ENCODE measurements around the gene TADA2B. TPM values are rescaled to one million over a fixed set of nuclear protein-coding genes. Genes with fewer than 3 reads are reported as not detected.

Gene TADA2B
- total and polyA plus RNA-seq, 10 of the 15 experiments (the other 5 are each of a cell fraction or from before 2014, with no cell fraction given) = 0.66 to 12.0 (median 5.6) TPM

GRCh38 chr4:7067126-7067451 is 23.9 kb downstream of the TADA2B start:
- intact Hi-C loops (cut with micrococcal nuclease; ENCODE audit: unreplicated experiment) (loop anchor here (5.0 kb wide), 1 partner anchor 285 kb away; the partner anchor contains the start of gene KIAA0232), in situ Hi-C loops (cut with MboI) (no loop called here)
- DNase-seq (ENCODE audit: low read depth, low spot score) = no peak
- ChIA-PET CTCF (interaction anchor here (1.1 to 11.2 kb wide), 9 partner anchors 10 to 348 kb away, joined by 3 to 210 read pairs (median 41); partner anchors contain the start of genes BLOC1S4, TADA2B and TBC1D14), RAD21 (ENCODE audit: unreplicated experiment) (interaction anchor here (0.7 to 6.0 kb wide), 12 partner anchors 9 to 492 kb away, joined by 3 to 87 read pairs (median 6); partner anchors contain the start of genes MAN2B2, TADA2B and TBC1D14), POLR2A (interaction anchor here (0.6 to 6.5 kb wide), 14 partner anchors 10 to 660 kb away, joined by 3 to 88 read pairs (median 4); partner anchors contain the start of genes TADA2B and TBC1D14), SMC1A (ENCODE audit: uncharacterized antibody, unreplicated experiment) (interaction anchor here (0.9 to 7.2 kb wide), 14 partner anchors 8 to 349 kb away, joined by 3 to 79 read pairs (median 4); partner anchors contain the start of gene TADA2B)
- H3K27ac ChIP-seq (ENCODE audit: control insufficient read depth, insufficient read depth) = peak overlapping the region; percentile 84
- peaks cover 38% of the 10 kb centered on the region for H3K79me2 ChIP-seq (ENCODE audit: control insufficient read depth, insufficient read depth, low read length)
- WGBS (ENCODE audit: insufficient coverage, insufficient replicate concordance, low lambda C conversion rate, missing lambda C conversion rate) = 2% methylated on average over 13 of the region's 13 CpGs
- no peaks in the 10 kb centered on the region for H3K9me3 ChIP-seq (replicated peaks; ENCODE audit: control insufficient read depth, insufficient read depth, low read length)
- ATAC-seq = no peak
- H3K9ac ChIP-seq (ENCODE audit: control insufficient read depth, insufficient read depth, low read length) = peak overlapping the region; percentile 92
- peak overlapping the region; percentile 97 for H3K4me2 ChIP-seq (ENCODE audit: control insufficient read depth, insufficient read depth)
- H2AFZ ChIP-seq (ENCODE audit: control insufficient read depth, low read depth, low read length) = peak overlapping the region; percentile 67; the same call in 1 of the 2 replicates
- peak overlapping the region; percentile 68 for H3K4me3 ChIP-seq
- H3K27me3 ChIP-seq (replicated peaks in 1 of 2; ENCODE audit: control insufficient read depth in 2 of 2, insufficient read depth in 2 of 2, low read length in 1 of 2) = no peaks in the 10 kb centered on the region; a peak in 1 of 4 replicates
- H3K4me1 ChIP-seq (ENCODE audit: control insufficient read depth, insufficient read depth, low read length) = peaks cover 14% of the 10 kb centered on the region
- peaks cover 3% of the 10 kb centered on the region; the same call in 1 of the 2 replicates for H4K20me1 ChIP-seq (ENCODE audit: control insufficient read depth, insufficient read depth)
- peak; percentile 18; the same call in 1 of the 2 replicates for TF ChIP-seq SPI1 (IDR thresholded peaks at IDR 0.05; ENCODE audit: borderline replicate concordance, insufficient read depth, low read depth, low read length)
- TF ChIP-seq EGR1 (IDR thresholded peaks at IDR 0.05; ENCODE audit: borderline replicate concordance in 1 of 2, low read depth in 2 of 2, low read length in 2 of 2) = no peak
- BruUV-seq (replicated peaks) = no TSS peak
- peak; percentile 7 for FAIRE-seq
- H3K36me3 ChIP-seq (ENCODE audit: control insufficient read depth in 2 of 2, insufficient read depth in 2 of 2, low read length in 1 of 2) = peaks cover 3 to 11% of the 10 kb centered on the region in 2 experiments; a peak in 3 of 4 replicates

Data from GM12878 (cell line).